ENCODE measurements around the gene DSE.
A peak's percentile ranks its signal among the peaks of the same experiment; 100 is the strongest.

DSE gene

DNA sequence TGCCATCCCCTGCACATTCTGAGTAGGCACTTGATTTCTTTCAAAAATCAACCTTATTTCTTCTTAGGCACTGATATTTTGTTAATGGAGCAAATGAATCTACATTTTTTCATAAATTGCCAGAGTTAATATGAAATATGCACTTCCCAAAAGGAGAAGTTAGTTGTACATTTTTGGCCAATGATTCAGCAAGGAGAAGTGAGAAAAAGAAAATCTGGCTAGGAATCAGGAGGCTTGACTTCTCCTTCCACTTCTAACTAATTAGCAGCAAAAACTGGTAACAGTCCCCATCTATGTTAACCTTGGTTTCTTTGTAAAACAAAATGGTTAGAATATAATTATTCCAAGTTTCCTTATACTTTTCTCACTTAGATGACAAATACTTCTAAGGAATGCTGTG, 7.0 kb upstream of the DSE start:
- DNase-seq, result no peak

DNA sequence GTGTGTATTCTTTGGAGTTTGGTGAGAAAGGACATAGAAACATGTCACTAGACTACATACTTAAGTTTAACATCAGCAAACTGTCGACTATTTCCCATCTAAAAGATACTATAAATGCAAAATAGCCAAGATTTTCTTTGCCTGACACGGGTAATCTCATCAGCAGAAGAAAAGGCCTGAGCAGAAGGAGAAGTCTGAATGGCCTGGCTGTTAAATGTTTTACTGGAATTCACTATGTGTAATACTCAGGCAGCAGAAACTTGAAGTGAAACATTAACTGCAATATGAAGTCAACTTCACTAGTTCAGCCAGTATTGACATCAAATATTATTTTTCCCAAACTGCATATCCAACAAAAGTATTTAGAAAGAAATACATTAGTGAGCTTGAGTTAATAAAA, 6.4 kb upstream of the DSE start:
- no peak for DNase-seq

DNA sequence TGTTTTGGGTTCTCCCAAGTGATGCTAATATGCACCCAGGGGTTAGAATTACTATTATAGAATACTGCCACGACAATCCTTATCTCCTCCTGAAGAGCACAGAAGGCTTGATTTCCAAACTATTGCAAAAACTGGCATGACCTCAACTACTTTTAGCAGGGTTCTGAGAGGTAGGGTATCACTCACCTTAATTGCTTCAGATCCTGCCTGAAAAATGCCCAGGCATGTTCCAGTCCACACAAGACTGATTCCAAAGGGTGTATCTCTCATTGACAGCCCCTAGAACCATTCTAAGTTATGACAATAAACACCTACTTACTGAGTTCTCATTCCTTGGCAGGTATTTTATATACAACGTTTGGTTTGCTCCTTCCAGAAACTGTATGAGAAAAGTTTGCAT, 5.0 kb upstream of the DSE start:
- DNase-seq, result no peak

DNA sequence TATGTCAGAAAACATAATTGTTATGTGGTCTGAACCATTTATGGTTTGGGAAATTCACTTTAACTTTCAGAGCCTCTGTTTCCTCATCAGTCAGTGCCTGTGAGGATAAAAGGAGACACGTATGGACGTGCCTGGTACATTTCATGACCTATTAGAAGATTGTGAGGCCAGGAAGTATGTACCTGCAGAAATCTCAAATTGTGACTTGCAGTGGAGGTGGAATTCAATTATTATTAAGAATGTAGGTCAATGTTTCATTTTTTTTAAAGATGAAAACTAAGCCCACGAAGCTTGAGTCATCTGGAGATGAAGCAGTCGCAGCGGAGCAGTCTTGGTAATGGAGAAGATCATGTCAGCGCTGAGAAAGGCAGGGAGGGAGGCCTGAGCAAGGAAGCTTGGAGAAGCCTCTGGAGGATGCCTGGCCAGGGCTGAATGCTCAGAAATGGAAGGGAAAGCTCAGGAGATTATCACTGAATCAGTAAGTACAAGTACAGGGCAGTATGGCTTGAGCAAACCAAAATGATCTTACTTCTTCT, 3.9 kb upstream of the DSE start:
- DNase-seq, result no peak

DNA sequence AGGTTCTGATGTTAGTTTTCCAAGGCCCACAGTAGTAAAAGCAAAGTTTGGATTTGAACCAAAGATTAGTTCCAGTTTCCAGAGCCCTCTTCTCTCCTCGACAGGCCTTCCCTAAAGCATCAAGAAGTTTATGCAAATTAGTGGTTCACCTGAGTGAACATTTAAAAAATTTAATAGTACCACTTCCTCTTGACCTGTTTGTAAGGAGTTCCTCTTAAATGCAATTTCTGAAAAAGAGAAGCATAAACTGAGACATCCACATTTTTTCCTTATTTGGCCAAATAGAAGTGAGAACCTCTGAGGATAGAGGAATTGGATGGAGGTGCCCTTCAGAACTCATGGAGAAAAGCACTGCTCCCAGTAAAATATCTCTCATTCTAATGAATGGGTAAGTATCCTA, 1.2 kb upstream of the DSE start:
- no peak for DNase-seq

DNA sequence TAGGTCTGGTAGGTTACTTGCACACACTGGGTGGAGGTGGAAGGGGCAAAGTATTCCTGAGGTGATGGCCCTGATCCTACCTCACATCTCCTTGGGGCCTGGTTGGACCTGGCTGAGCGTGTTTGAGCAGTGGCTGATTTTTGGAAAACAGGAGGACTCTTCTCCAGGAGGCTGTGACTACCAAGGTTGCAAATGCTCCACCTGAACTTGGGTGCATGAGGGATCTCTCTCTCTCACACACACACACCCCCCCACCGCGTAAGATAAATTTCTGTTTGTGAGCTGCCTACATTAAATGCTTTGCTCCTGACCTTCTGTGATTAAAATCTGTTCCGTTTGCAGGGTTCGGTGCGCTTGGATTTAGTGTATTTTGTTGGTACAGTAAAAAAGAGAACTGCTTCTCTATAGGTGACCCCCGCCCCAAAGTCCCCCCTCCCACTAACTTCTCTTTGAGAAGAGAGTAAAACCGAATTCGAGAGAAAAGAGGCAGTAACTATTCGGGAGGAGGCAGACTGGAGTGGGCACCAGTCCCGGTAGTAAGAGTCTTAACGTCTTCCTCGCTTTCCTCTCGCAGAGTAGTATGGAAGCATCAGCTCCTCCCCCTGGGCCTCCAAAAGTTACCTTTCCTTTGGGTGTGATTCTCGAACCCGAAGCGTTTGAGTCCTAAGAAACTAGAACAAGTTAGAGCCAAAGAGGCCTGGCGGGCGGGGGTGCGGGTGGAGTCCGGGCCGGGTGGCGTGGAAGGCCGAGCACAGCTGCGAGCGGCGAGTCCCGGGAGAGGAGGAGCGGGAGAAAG, 585 bp upstream of the DSE start:
- no peak for DNase-seq

DNA sequence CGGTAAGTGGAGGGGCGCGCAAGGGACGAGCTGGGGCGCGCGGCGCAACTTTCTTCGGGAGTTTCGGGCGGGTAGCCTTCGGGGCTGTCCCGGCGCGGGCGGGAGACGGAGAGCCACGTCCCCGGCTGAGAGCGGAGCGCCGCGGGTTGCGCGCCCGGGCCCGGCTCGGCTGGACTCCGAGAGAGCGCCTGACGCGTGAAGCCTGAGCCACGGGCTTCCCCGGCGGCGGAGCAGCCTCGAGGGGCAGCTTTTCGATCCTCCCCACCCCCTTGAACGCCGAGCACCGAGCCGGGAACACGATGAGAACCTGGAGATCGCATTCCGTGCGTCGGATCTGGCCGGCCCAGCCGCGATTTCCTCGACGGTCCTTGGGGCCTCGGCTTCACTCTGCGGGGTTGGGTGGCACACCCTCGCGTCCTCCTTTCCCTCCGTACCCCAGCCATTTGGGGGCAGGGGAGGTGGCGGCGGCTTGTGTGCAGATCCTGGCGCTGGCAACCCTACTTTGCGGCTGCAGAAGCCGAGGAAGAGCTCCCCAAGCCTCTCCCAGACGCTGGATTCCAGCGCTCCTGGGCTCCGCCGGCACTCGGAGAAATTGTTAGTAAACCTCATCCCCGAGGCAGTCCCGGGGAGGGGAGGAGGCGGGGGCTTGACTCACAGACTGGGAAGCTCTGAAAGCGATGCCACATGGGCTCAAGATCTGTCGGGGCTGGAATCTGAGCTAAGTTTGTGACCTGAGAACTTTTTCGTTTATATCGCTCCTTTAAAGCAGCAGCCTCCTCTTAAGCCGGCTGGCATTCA, 572 bp downstream of the DSE start:
- peak in 1 of 4 experiments; percentile 16 for DNase-seq

DNA sequence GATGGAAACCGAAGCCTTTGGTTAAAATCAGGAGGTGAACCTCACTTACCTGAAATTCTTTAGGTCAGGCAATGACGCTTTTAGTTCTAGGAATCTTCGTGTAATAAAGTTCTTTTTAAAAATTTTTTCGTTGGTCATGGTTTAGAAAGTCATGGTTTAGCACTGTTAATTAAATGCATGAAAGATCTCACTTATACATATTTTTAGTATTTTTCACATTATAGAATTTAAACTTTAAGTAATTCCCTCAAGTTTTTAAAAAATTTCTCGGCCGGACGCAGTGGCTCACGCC, 1.1 kb downstream of the DSE start:
- no peak for DNase-seq

DNA sequence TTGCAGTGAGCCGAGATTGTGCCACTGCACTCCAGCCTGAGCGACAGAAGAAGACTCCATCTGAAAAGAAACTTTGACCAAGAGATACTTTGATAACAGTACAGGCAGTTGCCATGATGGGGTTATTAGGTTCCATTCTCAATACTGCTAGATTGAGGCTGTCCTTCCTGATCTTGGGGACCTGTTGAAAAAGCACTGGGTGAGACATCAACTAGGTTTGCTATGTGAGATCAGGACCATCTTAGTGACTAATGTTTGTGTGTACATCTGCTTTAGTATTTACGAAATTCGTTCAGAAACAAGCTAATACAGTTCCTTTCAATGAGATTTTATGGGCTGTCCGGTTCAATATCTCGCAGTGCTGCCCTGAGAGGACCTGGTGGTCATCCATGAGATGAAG, 2.6 kb downstream of the DSE start:
- DNase-seq, result no peak

DNA sequence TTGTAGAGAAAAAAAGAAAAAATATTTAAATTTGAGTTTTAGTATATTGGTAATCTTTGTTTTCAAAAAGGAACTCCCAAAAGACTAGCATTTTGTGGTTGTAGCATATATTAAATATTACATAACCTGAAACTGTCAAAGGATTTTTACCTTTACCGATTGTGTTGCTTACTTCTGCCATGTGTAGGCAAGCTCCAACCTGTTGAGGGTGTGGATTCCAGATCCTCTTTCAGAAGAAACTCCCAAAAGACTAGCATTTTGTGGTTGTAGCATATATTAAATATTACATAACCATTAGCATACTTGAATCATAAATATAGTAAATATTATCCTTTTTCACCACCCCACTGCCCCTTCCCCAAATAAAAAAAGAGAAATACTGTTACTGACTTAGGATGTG, 3.2 kb downstream of the DSE start:
- DNase-seq, result no peak

DNA sequence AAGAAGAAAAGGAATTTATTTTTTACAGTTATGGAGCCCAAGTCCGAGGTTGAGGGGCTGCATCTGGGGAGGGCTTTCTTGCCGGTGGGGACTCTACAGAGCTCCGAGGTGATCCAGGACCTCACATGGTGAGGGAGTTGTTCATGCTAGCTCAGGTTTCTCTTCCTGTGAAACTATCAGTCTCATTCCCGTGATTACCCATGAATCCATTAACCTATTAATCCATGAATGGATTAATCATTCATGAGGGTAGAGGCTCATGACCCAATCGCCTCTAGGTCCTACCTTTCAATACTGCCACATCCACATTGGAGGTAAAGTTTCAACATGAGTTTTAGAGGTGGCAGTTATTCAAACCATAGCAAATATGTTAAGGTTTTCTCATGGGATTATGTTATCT, 3.8 kb downstream of the DSE start:
- no peak for DNase-seq

DNA sequence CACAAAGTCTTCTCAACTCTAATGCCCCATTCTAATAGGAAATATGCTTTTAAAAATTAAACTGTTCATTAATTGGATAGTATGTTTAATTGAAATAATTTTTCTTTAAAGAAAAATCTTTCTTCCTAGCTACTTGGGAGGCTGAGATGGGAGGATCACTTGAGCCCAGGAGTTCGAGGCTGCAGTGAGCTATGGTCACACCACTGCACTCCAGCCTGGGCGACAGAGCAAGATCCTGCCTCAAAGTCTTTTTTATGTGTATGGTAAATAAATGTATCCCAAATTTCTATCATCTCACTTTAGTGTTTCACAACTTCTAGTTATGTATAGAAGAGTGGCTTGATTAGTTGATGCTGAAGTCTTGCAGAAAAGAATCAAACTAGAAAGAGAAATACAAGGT, 4.5 kb downstream of the DSE start:
- DNase-seq, result no peak

DNA sequence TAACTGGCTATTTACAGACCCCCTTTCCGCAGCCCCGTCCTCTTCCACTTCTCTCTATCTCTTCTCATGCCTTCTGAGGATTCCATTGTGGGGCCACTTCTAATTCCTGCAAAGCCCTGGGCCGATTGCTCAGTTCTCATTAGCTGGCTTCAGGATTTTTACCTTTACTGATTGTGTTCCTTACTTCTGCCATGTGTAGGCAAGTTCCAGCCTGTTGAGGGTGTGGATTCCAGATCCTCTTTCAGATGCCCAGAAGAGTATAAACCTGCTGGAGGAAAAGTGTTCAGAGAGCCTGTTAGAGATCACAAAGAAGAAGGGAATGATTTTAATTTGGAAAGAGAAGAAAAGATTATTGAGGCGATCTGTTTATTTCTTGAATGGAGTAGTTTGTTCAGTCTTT, 5.4 kb downstream of the DSE start:
- no peak for DNase-seq

DNA sequence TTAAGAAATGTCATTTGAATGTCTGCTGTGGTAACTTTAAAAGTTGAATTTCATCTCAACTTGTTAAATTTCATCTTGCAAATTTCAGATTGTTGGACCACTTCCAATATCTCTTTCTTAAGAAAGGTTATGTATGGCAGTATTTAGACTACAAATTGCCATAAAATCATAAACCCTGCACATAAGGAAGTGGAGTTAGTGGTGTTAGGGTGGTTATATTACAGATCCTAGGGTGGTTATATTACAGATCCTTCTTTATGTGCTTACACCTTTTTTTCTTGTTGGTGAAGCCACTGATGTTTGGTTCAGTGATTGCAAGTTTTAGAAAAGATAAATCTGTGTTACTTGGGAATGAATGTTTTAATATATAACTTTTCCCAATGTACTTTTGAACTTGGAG, 9.0 kb downstream of the DSE start:
- DNase-seq, result no peak

DNA sequence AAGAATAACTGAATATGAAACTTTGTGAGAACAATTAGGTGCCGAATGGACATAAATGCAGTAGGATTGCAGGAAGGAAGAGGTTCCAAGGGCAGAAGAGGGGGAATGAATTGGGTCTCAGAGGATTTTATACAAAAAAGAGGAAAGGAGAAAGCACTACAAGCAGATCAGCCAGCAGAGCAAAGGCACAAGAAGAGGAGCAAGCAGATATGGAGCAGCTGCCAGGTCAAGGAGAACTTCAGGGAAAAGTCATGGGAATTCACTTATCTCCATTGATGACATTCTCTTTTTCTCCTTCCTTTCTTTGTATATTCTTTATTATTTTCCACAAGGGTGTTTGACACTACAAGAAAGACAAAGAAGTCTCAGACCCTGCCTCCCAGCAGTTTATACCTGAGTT, 9.6 kb downstream of the DSE start:
- no peak for DNase-seq

DNA sequence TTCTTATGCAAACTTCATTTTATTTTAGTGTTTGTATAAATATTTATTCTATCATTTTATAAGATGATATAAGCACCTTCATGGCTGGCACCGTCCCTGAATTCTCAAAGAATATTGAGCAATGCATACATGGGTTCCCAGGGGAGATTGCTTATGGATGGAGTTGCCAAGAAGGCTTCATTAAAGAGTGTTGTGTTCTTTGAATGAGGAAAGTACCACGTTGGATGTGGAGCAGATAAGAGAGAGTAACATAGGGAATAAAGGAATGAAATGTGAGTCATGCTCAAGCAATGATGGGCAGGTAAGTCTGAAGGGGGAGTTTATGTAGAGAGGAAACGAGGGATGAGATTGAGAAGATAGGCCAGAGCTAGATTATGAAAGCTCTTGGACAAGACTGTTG, 10.3 kb downstream of the DSE start:
- no peak for DNase-seq

DNA sequence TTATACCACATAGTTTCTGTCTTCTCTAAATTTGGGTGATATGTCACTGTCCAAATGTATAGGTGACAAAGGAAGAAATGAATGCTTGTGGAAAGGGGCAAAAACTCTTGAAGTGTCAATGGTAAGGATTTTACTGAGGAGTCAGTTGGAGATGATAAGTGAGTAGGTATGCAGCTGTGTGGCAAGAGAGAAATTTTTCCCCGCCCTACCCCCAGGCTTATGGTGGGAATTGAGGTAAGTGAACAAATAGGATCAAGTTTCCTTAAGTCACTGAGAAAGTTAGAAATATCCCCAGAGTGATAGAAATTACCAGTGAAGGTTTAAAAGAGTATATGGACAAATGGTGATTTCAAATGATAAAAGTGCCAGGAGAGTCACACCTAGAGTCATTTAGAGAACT, 11.8 kb downstream of the DSE start:
- DNase-seq, result no peak

DNA sequence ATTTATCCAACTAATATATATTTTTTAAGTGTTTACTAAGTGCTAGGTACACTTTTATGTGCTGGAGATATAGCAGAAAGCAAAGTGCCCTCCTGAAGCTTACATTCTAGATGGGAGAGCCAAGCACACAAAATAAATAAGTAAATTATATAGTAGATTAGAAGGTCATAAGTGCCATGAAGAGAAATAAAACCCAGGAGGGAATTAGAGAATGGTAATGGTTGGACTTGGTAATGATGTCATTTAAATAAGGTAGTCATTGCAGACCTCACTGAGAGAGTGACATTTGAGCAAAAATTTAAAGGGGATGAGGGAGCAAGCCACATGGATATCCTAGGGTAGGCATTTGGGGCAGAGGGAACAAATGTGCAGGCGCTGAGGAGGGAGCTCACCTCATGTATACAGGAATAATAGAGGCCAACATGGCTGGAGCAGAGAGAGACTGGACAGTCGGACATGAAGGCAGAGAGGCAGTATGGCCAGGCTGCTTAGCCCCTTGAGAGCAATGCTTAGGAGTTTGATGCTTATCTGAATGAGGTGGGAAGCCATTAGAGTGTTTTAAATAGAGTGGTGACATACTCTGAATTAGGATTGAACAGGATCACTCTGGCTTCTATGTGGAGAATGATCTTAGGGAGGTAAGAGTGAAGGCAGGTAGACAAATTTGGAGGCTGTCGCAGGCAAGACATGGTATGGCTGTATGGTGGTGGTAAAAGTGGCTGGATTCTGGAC, 14.1 kb downstream of the DSE start:
- no peak for DNase-seq

DNA sequence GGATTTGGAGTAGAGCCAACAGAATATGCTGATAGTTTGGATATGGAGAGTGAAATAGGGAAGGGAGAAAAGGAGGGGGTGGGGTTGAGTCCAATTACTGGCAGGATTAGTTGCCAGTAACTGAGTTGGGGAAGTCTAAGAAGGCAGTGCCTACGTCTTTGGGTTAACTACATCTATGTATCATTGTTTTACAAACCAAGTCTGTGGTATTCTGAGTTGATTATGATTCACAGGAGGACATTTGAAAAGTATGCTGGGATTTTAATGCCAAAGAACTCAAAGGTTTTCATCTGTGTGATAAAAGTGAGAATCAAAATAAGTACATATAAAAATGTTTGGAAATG, 14.7 kb downstream of the DSE start:
- DNase-seq, result no peak

DNA sequence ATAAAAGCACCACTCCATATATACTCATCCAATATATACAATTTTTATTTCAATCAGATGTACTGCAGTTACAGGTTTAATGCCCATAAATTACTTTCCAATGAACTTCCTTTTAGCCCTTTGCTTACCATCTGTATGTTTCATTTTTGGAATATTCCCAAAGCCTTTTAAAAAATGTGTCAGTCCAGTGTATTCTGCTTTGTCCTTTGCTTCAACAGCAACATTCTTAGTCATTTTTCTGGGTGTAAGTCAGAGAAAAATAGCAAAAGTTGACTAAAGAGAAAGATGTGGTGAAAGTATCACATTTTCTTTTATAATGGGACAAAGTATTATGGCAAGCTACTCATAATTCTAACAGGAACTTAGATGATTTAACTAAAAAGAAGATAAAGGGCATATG, 15.2 kb downstream of the DSE start:
- DNase-seq, result no peak

DNA sequence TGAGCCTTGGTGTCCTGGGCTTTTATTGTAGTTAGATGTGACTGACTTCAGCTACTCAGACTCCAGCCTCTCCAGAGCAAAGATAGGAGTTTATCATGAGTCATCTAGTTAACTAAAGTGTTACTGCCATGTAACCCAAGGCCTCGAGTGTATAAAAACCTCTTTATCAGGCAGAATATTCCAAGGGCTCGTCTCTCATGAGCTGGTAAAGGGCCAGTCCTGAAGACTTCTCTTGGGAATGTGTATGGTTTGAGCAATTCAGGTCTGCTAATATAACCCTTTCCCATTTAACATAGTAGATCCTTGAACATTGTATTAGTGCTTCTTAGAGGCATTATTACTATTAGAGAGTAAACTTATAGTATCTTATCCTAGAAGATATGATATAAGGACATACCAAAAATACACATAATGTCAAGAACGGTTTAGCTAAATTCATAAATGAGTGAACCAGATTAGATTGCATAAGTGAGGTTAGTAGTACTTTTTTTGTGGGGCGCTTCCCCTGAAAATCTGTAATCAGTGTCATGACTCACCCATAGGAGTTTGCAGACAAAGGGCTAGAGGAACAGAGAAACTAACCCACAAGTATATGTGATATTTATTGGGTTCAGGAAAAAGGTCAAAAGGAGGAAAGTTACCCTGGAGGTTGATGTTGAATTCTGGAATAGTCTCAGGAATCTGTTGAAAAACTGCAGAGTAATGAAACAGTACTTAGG, 16.0 kb downstream of the DSE start:
- no peak for DNase-seq

DNA sequence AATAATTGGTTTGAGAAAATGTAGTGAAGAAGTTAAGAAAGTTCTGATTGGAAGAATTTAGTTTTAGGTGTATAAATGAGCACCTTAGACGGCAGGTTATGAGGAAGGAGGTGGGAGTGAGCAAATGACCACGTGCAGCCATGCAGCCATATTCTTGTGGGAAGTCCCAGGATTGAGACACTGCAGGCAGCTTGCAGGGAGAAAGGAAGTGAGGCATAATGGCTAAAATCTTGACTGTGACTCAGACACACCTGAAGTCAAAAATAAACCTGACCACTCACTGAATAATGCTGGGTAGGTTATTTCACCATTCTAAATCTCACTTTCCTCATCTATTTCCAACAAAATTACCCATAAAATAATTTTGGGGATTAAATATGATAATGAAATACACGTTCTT, 16.6 kb downstream of the DSE start:
- no peak for DNase-seq

DNA sequence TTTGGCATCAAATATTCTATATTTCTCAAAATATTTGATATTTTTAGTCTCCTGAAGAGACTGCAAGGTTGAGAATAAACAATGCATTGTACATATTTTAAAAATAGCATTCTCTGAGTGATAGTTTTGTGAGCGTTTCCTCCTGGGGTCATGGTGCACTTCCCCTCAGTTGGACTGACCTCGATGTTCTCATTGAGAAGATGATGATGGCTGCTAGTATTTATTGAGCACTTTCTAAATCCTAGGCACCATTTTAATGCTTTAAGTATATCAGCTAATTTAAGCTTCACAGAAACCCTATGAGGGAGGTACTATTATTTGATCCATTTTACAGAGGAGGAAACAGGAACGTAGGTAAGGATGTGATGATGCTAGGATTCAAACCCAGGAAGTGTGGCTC, 18.2 kb downstream of the DSE start:
- no peak for DNase-seq

Measured in activated naive CD4-positive, alpha-beta T cell (primary cell).